IPS-11a (cell line): Measurements from ENCODE around the gene SMC6.
A peak's percentile ranks its signal among the peaks of the same experiment; 100 is the strongest.

ENCODE experiments used
- H3K4me3 ChIP-seq: one replicate; pipeline ENCODE4 v1.5.1; 2013; ENCODE audit warnings: low read depth, low read length, control low read depth

SMC6 gene

GRCh38 chr2:17753803-17754663 lies at the start of gene SMC6, which contains the start of gene GEN1:
TSS of gene SMC6 (minus strand) at chr2:17753810. CDS start at chr2:17745946, 7,864 bp downstream.
TSS of gene GEN1 (plus strand) at chr2:17754138. CDS start at chr2:17759944, 5,806 bp downstream.
- H3K4me3 ChIP-seq, result peak within 1 kb of the TSS; percentile 92

DNA sequence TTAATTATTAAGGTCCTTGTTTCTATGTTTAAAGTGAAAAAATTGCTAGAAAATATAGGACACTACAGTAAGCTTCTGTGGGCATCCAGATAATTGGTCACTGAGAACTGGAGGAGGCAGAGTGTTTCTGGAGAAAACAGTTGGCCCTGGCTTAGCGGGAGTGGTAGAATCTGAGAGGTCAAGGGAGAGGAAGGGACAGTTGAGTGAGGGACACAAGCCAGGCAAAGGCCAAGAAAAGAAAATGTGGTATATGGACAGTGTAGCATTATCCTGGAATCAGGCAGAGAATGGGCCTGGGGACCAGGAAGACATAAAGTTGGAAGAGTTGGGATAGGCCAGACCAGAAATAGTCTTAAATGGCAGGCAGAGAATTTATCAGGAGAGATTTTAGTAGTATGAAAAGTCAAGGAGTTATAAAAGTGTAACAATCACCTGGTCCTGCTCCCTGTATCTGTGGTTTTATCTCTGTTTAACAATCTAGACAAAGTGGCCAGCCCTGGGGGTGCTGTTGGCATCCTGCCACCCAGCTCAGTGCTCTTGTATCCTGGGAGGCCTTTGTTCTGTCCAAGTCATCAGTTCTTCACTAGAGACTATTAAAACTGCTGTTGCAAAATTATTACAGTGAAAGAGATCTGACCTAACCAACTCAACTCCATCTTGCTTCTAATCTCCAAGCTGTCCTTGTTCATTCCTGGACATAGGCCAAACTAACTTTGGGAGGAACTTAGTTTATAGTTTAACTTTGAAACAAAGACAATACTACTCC lies 47.3 kb upstream of the SMC6 start:
- no peak overlapping the region for H3K4me3 ChIP-seq

GRCh38 chr2:17800219-17800618 lies 46.6 kb upstream of the SMC6 start:
- H3K4me3 ChIP-seq, result no peak overlapping the region

GRCh38 chr2:17799301-17800120 lies 45.9 kb upstream of the SMC6 start:
- H3K4me3 ChIP-seq, result no peak overlapping the region

DNA sequence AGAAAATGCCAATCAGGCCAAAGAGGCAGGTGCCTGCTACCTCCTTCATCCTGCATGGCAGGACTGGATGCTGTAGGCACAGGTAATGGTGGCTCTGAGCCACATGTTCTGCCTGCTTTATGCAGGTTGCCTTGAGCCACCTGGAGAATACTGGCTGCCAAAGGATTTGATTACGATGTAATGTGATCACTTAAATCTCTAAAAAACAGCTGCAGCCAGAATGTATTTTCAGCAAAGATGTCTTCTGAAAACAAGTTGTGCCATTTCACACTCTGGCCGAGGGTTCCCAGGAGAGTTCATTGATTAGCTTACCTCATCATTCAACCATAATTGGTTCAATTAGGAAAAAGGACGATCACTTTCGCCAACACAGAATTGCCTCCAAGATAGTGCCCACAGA lies 44.7 kb upstream of the SMC6 start:
- H3K4me3 ChIP-seq, result no peak overlapping the region

GRCh38 chr2:17795309-17795708 lies 41.7 kb upstream of the SMC6 start:
- H3K4me3 ChIP-seq, result no peak overlapping the region

GRCh38 chr2:17793803-17794354 lies 40.3 kb upstream of the SMC6 start:
- no peak overlapping the region for H3K4me3 ChIP-seq

DNA sequence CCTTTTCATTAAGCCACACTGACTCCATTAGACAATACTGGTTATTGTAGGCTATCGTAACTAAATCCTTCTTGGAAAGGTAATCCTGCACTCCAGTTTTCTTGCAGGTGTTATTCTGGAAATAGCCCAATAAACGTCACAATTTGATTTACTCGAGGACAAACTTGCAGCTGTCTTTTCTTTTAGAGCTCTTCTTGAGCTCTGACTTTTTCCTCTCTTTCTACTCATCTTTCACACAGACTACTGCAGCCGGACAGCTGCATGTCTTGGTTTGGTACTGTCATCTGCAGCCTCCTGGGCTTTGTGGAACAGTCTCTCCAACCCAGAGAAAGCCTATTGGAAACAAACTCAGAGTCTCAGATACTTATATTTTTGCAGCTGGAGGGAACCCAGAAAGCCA lies 39.7 kb upstream of the SMC6 start:
- H3K4me3 ChIP-seq, result no peak overlapping the region

DNA sequence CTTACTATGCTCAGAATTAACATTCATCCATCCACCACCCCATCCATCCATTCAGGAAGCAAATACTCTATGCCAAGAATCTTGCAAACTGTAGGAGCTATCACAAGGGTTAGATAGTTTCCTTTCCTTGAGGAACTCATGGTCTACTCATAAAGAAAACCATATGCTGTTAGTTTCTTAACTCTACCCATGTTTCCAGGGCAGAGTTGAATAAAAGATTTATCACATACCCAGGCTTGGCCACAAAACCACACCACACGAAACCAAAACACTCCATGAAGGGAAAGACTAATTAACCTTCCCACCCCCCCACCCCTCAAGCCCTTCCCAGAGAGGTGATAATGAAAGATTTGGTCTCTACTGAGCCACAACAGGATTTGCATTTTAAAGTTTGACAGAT lies 38.9 kb upstream of the SMC6 start:
- no peak overlapping the region for H3K4me3 ChIP-seq

DNA sequence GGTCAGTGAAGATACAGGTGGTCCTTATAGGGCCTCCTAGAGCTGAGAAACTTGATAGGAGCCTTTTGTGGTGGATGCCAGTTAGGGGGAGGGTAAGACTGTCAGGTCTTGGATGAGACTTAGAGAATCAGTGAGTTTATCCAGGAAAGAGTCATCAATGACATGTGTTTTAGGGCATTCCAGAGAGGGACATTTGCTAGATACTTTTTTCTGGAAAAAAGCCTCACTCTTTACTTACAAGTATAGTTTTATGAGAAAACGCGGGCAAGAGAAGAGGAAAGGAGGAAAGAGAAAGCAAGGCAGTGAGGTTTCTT lies 38.2 kb upstream of the SMC6 start:
- H3K4me3 ChIP-seq, result no peak overlapping the region

DNA sequence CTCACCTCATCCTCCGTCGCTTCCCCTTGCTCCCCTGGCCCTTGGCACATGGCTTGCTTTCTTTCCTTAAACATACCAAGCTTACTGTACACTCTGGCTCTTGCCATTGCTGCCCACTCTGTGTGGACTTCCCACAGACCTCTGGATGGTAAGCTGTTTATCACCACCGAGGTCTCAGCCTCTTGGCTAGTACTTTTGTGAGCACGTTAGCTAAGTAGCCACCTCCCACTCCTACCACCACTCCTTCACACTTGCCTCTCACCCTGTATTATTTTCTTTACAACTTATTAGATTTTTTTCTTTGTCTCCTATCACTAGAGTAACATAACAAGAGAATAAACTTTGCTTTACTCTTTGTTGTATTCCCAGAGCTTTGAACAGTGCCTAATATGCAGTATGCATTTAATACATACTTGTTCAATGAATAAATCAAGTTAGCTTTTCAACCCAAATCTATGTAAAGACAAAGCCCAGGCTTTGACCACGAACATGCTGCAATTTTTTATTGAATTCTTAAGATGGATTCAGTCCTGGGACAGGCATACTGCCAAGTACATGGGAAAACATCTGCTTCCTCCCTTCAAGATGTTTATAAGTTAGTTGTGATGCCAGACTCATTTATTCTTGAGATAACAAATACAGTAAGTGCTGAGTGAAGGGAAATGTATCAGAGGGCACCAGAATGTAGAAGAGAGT lies 37.7 kb upstream of the SMC6 start:
- H3K4me3 ChIP-seq, result no peak overlapping the region

DNA sequence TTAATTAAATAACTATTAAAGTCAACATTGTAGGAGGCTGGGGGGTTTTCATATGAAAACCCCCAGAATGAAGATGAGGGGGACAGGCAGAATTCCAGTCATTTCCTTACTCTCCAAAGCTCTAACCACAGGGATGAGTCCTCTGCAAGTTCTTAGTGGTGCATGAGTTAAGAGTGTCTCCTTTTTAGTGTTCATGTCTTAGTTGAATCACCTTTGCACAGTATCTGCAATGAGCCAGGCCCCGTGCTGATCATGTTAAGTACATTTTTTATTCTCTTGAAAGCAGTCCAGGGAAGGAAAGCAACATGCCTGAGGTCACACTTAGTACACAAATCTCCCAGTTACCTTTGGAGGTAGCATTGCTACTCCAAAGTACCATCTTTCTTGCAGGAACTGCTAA lies 36.9 kb upstream of the SMC6 start:
- no peak overlapping the region for H3K4me3 ChIP-seq

- no peak overlapping the region for H3K4me3 ChIP-seq
Measured at GRCh38 chr2:17788773-17789172, 35.2 kb upstream of the SMC6 start.

- H3K4me3 ChIP-seq, result no peak overlapping the region
Measured at GRCh38 chr2:17786727-17787126, 33.1 kb upstream of the SMC6 start.

DNA sequence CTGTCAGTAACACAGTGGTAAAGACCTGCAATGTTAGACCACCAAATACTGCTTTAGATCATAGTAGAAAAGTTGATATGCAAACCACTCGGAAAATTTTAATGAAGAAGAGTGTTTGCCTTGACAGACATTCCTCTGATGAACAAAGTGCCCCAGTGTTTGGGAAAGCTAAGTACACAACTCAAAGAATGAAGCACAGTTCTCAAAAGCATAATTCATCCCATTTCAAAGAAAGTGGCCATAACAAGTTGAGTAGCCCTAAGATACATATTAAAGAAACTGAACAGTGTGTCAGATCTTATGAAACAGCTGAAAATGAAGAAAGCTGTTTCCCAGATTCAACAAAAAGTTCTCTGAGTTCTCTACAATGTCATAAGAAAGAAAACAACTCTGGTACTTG lies 27.9 kb upstream of the SMC6 start:
- H3K4me3 ChIP-seq, result no peak overlapping the region

GRCh38 chr2:17780546-17780945 lies 26.9 kb upstream of the SMC6 start:
- H3K4me3 ChIP-seq, result no peak overlapping the region

GRCh38 chr2:17772532-17772931 lies 18.9 kb upstream of the SMC6 start:
- no peak overlapping the region for H3K4me3 ChIP-seq

DNA sequence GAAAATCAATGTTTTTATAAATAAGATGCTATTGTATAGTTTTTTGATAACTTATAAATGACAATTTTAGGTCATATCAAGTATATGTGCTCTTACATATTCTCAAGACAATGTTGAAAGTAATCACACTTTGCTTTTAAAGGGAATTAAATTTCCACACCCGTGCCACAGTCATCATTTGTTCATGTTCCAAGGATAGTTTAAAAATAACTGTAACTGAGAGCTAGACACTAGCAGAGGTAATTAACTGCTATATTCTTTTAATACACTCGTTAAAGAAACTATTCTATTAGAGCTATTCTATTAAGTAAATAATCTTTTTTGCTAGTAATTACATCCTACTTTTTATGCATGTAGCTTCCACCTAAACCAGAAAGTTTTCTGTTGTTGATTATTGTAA lies 18.3 kb upstream of the SMC6 start:
- H3K4me3 ChIP-seq, result no peak overlapping the region

- H3K4me3 ChIP-seq, result no peak overlapping the region
Measured at GRCh38 chr2:17768894-17769293, 15.3 kb upstream of the SMC6 start.

DNA sequence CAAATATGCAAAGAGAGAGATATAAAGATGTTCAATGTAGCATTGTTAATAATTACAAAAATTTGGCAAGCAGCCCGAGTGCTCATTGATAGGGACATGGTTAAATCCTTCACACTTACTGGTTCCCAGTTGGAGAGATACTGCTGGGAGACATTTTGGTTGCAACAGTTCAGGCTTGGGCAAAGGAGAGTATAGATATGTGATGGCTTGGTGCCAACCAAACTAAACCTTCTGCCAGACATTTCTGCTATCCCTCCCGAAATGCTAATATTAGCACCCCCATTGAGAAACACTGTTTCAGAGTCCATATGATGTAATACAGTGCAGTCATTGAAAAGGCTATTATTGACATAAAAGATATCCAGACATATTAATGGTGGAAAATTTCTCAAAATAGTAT lies 11.8 kb upstream of the SMC6 start:
- no peak overlapping the region for H3K4me3 ChIP-seq
